ENCODE data around the gene PTCD2. TPM values are rescaled to one million over a fixed set of nuclear protein-coding genes. Genes with fewer than 3 reads are reported as not detected.

PTCD2 gene
- total and polyA plus RNA-seq, 9 of the 15 experiments (the other 6 are each of a cell fraction or from before 2014, with no cell fraction given), result 11.9 to 28.5 (median 18.6) TPM

- ATAC-seq (no peak), DNase-seq (ENCODE audit: extremely low read depth in 1 of 4, low spot score in 3 of 4) (no peak), FAIRE-seq (no peak)
- H4K20me1 ChIP-seq (replicated peaks; ENCODE audit: control insufficient read depth, insufficient read depth, low read length), result no peaks in the 10 kb centered on the region
- H3K27me3 ChIP-seq (ENCODE audit: control insufficient read depth in 2 of 2, insufficient read depth in 2 of 2, low read length in 2 of 2), result no peaks in the 10 kb centered on the region
- in situ Hi-C loops (cut with MboI), result no loop called here
- ChIA-PET POLR2A (no interaction called here), CTCF (ENCODE audit: low intra/inter-chr PET ratio) (no interaction called here)
- intact Hi-C loops (cut with micrococcal nuclease), result no loop called here
- no peak overlapping the region for H3K4me2 ChIP-seq (ENCODE audit: insufficient read depth, low read length)
- H3K9ac ChIP-seq (ENCODE audit: insufficient read depth in 1 of 2, low read depth in 2 of 2, low read length in 2 of 2), result no peak overlapping the region
- no peaks in the 10 kb centered on the region for H3K9me1 ChIP-seq (ENCODE audit: control insufficient read depth, insufficient read depth, low read length)
- H3K27ac ChIP-seq (ENCODE audit: extremely low read depth, low read depth, low read length), result no peak overlapping the region
- H3K4me3 ChIP-seq, result no peak overlapping the region
- 92% methylated on average over 5 of the region's 5 CpGs for WGBS (ENCODE audit: insufficient coverage, low coverage, missing lambda C conversion rate)
- peaks cover 7 to 18% of the 10 kb centered on the region in 2 experiments; a peak in 3 of 5 replicates for H3K4me1 ChIP-seq (replicated peaks in 1 of 2; ENCODE audit: control insufficient read depth in 2 of 2, insufficient read depth in 2 of 2, low read length in 2 of 2)
- no peaks in the 10 kb centered on the region for H3K9me3 ChIP-seq (replicated peaks; ENCODE audit: control insufficient read depth, insufficient read depth, low read depth, low read length)
- no peak for TF ChIP-seq ZNF764 (CRISPR knock-in tag; IDR thresholded peaks at IDR 0.05; ENCODE audit: low read depth)
- no peak for TF ChIP-seq TAF7 (tag; IDR thresholded peaks at IDR 0.05)
- TF ChIP-seq ZBTB43 (CRISPR knock-in tag; IDR thresholded peaks at IDR 0.05), result no peak
- no peak for TF ChIP-seq ZZZ3 (IDR thresholded peaks at IDR 0.05)
- peaks cover 60% of the 10 kb centered on the region; the same call in 2 of the 3 replicates for H3K36me3 ChIP-seq (ENCODE audit: control insufficient read depth, insufficient read depth, low read length)
- BruUV-seq (replicated peaks), result no TSS peak
- H3K79me2 ChIP-seq (ENCODE audit: control insufficient read depth, insufficient read depth, low read length), result peaks cover 6% of the 10 kb centered on the region; the same call in 1 of the 3 replicates
- H2AFZ ChIP-seq (ENCODE audit: low read depth, low read length), result no peak overlapping the region
These were observed 33.4 kb upstream of the PTCD2 start for GRCh38 chr5:72286798-72287197.

GRCh38 chr5:72288924-72289323 is 31.2 kb upstream of the PTCD2 start:
- 0 out of 5 replicates have a peak, but pooled peaks cover 0 to 3% of the 10 kb centered on the region in 2 experiments for H3K4me1 ChIP-seq (replicated peaks in 1 of 2; ENCODE audit: control insufficient read depth in 2 of 2, insufficient read depth in 2 of 2, low read length in 2 of 2)
- H3K4me2 ChIP-seq (ENCODE audit: insufficient read depth, low read length), result no peak overlapping the region
- TF ChIP-seq NFIC (IDR thresholded peaks at IDR 0.05), result peak; percentile 16; the same call in 1 of the 2 replicates
- no peak for TF ChIP-seq HLTF (IDR thresholded peaks at IDR 0.05)
- peaks cover 61% of the 10 kb centered on the region for H3K36me3 ChIP-seq (ENCODE audit: control insufficient read depth, insufficient read depth, low read length)
- BruUV-seq (replicated peaks), result no TSS peak
- H3K9ac ChIP-seq (ENCODE audit: insufficient read depth in 1 of 2, low read depth in 2 of 2, low read length in 2 of 2), result no peak overlapping the region
- POLR2A ChIA-PET, result no interaction called here
- H2AFZ ChIP-seq (ENCODE audit: low read depth, low read length), result no peak overlapping the region
- ATAC-seq (no peak), FAIRE-seq (no peak), DNase-seq (ENCODE audit: extremely low read depth in 1 of 4, low spot score in 3 of 4) (no peak)
- H3K27me3 ChIP-seq (ENCODE audit: control insufficient read depth in 2 of 2, insufficient read depth in 2 of 2, low read length in 2 of 2), result no peaks in the 10 kb centered on the region
- 88% methylated on average over 2 of the region's 2 CpGs for WGBS (ENCODE audit: insufficient coverage, low coverage, missing lambda C conversion rate)
- H3K27ac ChIP-seq (ENCODE audit: extremely low read depth, low read depth, low read length), result no peak overlapping the region; the same call in 2 of the 3 replicates
- no peaks in the 10 kb centered on the region for H3K9me3 ChIP-seq (replicated peaks; ENCODE audit: control insufficient read depth, insufficient read depth, low read depth, low read length)
- intact Hi-C loops (cut with micrococcal nuclease), result no loop called here
- H4K20me1 ChIP-seq (replicated peaks; ENCODE audit: control insufficient read depth, insufficient read depth, low read length), result no peaks in the 10 kb centered on the region
- no peaks in the 10 kb centered on the region for H3K9me1 ChIP-seq (ENCODE audit: control insufficient read depth, insufficient read depth, low read length)
- no peak overlapping the region for H3K4me3 ChIP-seq
- in situ Hi-C loops (cut with MboI), result no loop called here
- CTCF ChIA-PET (ENCODE audit: low intra/inter-chr PET ratio), result no interaction called here
- H3K79me2 ChIP-seq (ENCODE audit: control insufficient read depth, insufficient read depth, low read length), result peaks cover 2% of the 10 kb centered on the region; the same call in 2 of the 3 replicates
